Aorta (tissue), 5 donors: Measurements from ENCODE around the gene PPM1M. TPM values are rescaled to one million over a fixed set of nuclear protein-coding genes. Genes with fewer than 3 reads are reported as not detected.

Source experiments
- ATAC-seq: fragments of 200-7000 bp; cut with Tn5 transposase; one replicate; pipeline ENCODE4 v1.9.1; 2022; ENCODE audit warnings: moderate library complexity; ENCODE audit not compliant: low FRiP score
- DNase-seq, 2 donors: peaks; one replicate each; pipeline ENCODE4 v3.0.0-alpha.2; 2020
- H3K27ac ChIP-seq, 2 donors: one replicate each; pipeline ENCODE4 v1.5.1; 2013; ENCODE audit warnings: low read length in 2 of 2, mild to moderate bottlenecking in 2 of 2, moderate library complexity in 2 of 2, control low read depth in 1 of 2, inconsistent platforms in 1 of 2, low read depth in 1 of 2
- H3K27me3 ChIP-seq, 2 donors: one replicate each; pipeline ENCODE4 v1.6.1; 2013; ENCODE audit warnings: control low read depth in 1 of 2, low read length in 1 of 2, mild to moderate bottlenecking in 1 of 2, moderate library complexity in 1 of 2; ENCODE audit not compliant: insufficient read depth in 2 of 2, control insufficient read depth in 1 of 2
- H3K36me3 ChIP-seq, 2 donors: one replicate each; pipeline ENCODE4 v1.6.1; 2013; ENCODE audit warnings: control low read depth in 1 of 2, low read length in 1 of 2, mild to moderate bottlenecking in 1 of 2; ENCODE audit not compliant: insufficient read depth in 2 of 2, control insufficient read depth in 1 of 2
- H3K4me1 ChIP-seq, 2 donors: one replicate each; pipeline ENCODE4 v1.6.1; 2013; ENCODE audit warnings: low read length in 2 of 2, control low read depth in 1 of 2, mild to moderate bottlenecking in 1 of 2, moderate library complexity in 1 of 2; ENCODE audit not compliant: insufficient read depth in 2 of 2, control insufficient read depth in 1 of 2
- H3K4me3 ChIP-seq, 2 donors: one replicate each; pipeline ENCODE4 v1.5.1; 2013; ENCODE audit warnings: low read length in 2 of 2, control low read depth in 1 of 2, mild to moderate bottlenecking in 1 of 2
- H3K9me3 ChIP-seq: one replicate; pipeline ENCODE4 v1.6.1; 2013; ENCODE audit warnings: mild to moderate bottlenecking, low read length; ENCODE audit not compliant: control insufficient read depth
- WGBS, 2 donors: extraction: QIAGEN DNeasy Blood & Tissue Kit; methylation state at CpG; one replicate each; pipeline ENCODE4 v1.1.7; 2013; 5-methylcytosine and 5-hydroxymethylcytosine counted together
- intact Hi-C, 2 donors: fragments of 100-400 bp; cut with DNase I; formaldehyde crosslinking; loops; one replicate each; pipeline versions ENCODE4 v1.14.2 to v1.15.0; 2022
- polyA plus RNA-seq, 2 donors: library from polyadenylated mRNA; stranded (reverse); fragments of 200-250 nt; gene quantifications; one replicate each; pipeline ENCODE4 v1.2.3, GENCODE V29; 2013
- total RNA-seq, 2 donors: library from RNA; stranded (reverse); fragmentation: NEBNext Ultra II Directional; extraction: Animal tissue kit (Norgen Biotek cat#: 25700); gene quantifications; one replicate each; pipeline ENCODE4 v1.2.1, GENCODE V29; 2021
- donor health status: healthy with polysubstance abuse.
- donor health status: Bipolar disorder and iron deficiency.
- donor health status: DM: no; HTN: no; CAD: no.
- donor health status: DM: no; HTN: no; CAD: no.
- donor health status: DM: yes; HTN: yes; CAD: no.

The PPM1M gene
- total and polyA plus RNA-seq, 4 donors, result 26.2 to 43.4 (median 30.2) TPM

DNA sequence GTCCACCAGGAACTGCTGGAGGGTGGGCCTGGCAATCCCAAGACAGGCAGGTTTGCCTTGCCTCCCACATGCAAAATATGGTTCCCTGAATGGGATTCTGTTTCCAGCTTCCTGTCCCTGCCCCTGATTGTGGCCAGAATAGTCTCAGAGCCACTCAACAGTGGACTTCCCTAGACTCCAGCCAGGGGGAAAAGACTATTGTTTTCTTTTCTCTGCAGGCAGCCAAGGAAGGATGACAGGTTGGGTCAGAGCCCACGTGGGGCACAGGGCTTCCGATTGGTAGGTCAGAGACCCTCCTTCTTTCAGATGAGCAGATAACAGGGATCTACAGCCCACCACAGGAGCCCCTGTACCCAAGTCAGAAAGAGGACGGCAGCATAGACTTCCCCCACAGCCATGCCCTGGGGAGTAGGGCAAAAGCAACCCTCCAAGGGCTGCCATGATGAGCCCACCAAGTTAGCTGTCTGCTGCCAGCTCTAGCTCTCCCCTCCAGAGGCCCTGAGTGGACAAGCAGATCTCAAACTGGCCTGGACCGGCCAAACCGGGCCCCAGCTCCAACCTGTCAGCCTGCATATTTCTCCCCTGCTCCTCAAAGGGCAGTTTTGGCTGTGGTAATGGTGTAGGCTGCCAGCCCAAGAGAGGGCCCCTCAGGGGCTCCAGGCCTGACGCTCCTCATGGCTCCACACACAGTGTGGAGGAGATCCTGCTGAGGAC, 26.5 kb upstream of the PPM1M start:
- Histone ChIP-seq H3K36me3 (peaks cover 0 to 8% of the 10 kb centered on the region in 2 donors), H3K27me3 (no peaks in the 10 kb centered on the region), H3K9me3 (no peaks in the 10 kb centered on the region), H3K27ac (no peak overlapping the region), H3K4me3 (no peak overlapping the region), H3K4me1 (no peaks in the 10 kb centered on the region)
- ATAC-seq (no peak), DNase-seq (no peak)
- intact Hi-C loops, result loop anchor here in 1 of 2 donors (2.0 kb wide), 1 partner anchor 124 kb away; no protein-coding TSS in a partner anchor
- WGBS, 2 donors, result 24 to 26% methylated on average over 6 of the region's 6 CpGs

DNA sequence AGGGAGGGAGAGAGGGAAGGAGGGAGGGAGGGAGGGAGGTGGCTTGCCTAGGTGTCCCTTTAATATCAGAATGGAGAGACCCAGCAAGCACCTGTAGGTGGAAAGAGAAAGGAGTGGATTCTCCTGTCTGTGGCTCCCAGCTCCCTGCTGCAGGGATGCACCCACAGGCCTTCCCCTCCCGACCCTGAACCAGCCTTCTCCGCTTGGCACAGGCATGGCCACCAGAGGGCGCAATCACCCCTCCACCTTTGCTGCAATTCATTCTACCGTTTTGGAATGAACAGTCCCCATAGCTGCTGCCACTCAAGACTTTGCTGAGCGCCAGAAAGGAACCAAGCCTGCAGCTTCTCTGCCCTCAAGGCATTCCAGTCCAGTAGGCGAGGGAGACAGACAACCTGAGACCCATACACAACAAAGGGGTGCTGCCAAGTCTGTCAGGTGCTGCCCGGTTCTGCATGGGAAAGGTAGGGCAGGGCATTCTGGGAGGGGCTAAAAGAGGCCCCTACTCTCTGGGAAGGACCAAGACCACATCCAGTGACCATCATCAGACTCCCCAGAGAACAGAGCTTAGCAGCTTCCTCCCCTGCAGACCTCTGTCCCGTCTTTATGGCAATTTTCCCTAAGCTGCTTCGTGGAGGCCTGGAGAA, 25.1 kb upstream of the PPM1M start:
- H3K4me1 ChIP-seq, result no peaks in the 10 kb centered on the region
- H3K27me3 ChIP-seq, result no peaks in the 10 kb centered on the region
- H3K9me3 ChIP-seq, result no peaks in the 10 kb centered on the region
- intact Hi-C loops, result loop anchor here in 1 of 2 donors (5.0 kb wide), 1 partner anchor 227 kb away; the partner anchor contains the start of gene SEMA3G
- no peaks in the 10 kb centered on the region for H3K36me3 ChIP-seq
- 31 to 33% methylated on average over 9 of the region's 9 CpGs for whole genome bisulfite sequencing, 2 donors
- H3K4me3 ChIP-seq, result no peak overlapping the region
- H3K27ac ChIP-seq, result no peak overlapping the region
- DNase-seq (peak; percentile 90 to 97), ATAC-seq (peak; percentile 81)

DNA sequence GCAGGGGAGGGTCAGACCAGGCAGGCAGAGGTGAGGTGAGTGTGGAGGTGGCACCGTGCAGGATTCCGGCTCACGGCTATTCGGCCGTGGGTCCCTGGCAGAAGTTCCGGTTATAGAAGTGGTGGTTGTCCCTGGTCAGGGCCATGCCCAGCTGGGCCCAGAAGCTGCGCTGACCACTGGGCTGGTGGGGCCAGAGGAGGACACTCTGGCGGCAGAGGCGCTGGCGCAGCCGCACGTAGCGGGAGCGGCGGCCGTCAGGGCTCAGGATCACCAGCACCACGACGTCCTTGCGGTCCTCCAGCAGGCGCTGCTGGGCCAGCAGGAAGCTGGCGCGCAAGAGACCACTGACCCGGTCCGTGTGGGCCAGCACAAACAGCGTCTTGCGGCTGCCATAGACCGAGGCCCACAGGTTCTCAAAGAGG, 24.4 kb upstream of the PPM1M start:
- Histone ChIP-seq H3K27ac (no peak overlapping the region), H3K9me3 (no peaks in the 10 kb centered on the region), H3K4me3 (no peak overlapping the region), H3K4me1 (no peaks in the 10 kb centered on the region), H3K27me3 (no peaks in the 10 kb centered on the region), H3K36me3 (no peaks in the 10 kb centered on the region)
- DNase-seq (no peak), ATAC-seq (no peak)
- 95 to 96% methylated on average over 21 to 27 of the region's 27 CpGs for WGBS, 2 donors
- intact Hi-C loops, result loop anchor here in 1 of 2 donors (5.0 kb wide), 1 partner anchor 226 kb away; the partner anchor contains the start of gene SEMA3G

- intact Hi-C loops, result loop anchor here in 1 of 2 donors (5.0 kb wide), 1 partner anchor 226 kb away; the partner anchor contains the start of gene SEMA3G
- 88 to 89% methylated on average over 33 to 34 of the region's 34 CpGs for WGBS, 2 donors
- H3K27ac ChIP-seq, result no peak overlapping the region
- ATAC-seq, result no peak
- no peaks in the 10 kb centered on the region for H3K4me1 ChIP-seq
- no peaks in the 10 kb centered on the region for H3K36me3 ChIP-seq
- H3K9me3 ChIP-seq, result no peaks in the 10 kb centered on the region
- no peak overlapping the region for H3K4me3 ChIP-seq
- no peaks in the 10 kb centered on the region for H3K27me3 ChIP-seq
- no peak for DNase-seq
Observed at GRCh38 chr3:52221563-52222318, 23.8 kb upstream of the PPM1M start.

DNA sequence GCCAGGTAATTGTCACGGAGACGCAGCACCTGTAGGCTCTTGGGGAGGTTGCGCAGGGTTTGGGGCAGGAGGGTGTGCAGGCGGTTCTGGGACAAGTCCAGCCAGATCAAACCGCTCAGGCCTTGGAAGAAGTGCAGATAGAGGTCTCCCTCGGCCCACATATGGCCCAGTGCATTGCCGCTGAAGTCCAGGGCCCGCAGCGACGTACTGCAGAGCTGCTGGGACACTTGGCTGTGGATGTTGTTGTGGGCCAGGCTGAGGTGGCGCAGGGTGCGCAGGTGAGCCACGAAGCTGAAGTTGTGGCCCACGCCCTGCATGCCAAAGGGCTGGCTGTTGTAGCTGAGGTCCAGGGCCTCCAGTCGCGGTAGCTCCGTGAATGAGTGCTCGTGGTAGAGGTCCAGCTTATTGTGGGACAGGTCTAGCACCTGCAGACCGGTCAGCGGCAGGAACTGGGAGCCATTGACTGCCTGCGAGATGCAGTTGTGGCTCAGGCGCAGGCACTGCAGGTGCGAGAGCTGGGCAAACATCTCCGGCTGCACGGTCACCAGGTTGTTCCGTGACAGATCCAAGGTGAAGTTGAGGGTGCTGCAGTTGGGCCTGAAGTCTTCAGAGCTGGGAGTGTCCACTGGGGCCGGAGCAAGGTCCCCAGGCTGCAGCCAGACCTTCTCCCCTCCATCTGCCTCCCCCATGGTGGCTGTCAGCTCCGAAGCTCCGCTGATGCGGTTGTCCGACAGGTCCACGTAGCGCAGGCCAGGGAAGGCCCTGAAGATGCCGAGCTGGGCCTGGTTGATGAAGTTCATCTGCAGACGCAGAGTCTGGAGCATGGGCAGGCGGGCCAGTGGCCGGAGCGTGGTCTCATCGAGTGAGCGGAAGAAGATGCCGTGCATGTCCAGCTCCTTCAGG, 23.0 kb upstream of the PPM1M start:
- ATAC-seq (no peak), DNase-seq (no peak)
- no peaks in the 10 kb centered on the region for H3K4me1 ChIP-seq
- H3K27ac ChIP-seq, result no peak overlapping the region
- intact Hi-C loops, result loop anchor here in 1 of 2 donors (5.0 kb wide), 1 partner anchor 225 kb away; the partner anchor contains the start of gene SEMA3G
- H3K36me3 ChIP-seq, result no peaks in the 10 kb centered on the region
- 93 to 94% methylated on average over 41 of the region's 41 CpGs for WGBS, 2 donors
- H3K27me3 ChIP-seq, result no peaks in the 10 kb centered on the region
- no peak overlapping the region for H3K4me3 ChIP-seq
- H3K9me3 ChIP-seq, result no peaks in the 10 kb centered on the region

DNA sequence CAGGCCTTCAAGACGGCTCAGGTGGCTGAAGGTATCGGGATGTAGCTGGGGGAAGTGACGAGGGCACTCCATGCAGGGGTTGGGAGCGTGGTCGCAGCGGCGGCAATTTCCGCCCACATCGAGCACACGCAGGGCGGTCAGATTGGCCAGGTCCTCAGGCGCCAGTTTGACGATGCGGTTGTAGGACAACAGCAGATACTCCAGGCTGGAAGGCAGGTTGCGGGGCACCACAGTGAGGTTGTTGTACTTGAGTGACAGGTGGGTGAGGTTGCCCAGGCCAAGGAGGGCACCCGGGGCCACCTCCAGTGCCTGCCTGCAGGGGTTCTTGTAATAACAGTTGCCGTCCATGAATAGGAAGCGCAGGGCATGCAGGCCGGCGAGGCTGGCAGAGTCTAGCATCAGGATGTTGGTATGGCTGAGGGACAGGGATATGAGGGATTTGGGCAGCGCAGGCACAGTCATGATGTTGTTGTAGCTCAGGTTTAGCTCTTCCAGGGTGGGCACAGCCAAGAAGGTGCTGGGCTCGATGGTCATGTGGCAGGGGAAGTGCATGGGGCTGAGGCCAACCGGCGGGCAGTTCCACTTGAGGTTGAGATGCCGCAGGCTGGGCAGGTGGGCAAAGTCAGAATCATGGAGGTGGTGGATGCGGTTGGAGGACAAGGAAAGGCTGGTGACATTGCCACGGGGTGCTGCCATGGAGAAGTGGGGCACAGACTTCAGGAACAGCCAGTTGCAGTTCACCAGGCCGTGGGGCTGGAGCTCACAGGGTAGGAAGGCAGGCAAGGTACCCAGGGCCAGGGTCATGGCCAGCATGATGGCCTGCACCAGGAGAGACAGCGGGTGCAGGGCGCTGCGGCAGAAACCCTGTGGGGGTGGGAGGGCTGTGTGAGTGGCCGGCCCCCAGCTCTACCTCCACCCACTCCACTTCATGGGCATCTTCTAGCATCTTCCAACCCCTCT, 21.8 kb upstream of the PPM1M start:
- Histone ChIP-seq H3K4me3 (no peak overlapping the region), H3K27ac (no peak overlapping the region), H3K9me3 (no peaks in the 10 kb centered on the region), H3K4me1 (no peaks in the 10 kb centered on the region), H3K36me3 (no peaks in the 10 kb centered on the region), H3K27me3 (no peaks in the 10 kb centered on the region)
- DNase-seq, result no peak
- ATAC-seq, result no peak
- intact Hi-C loops, result loop anchor here in 1 of 2 donors (5.0 kb wide), 1 partner anchor 224 kb away; the partner anchor contains the start of gene SEMA3G
- WGBS, 2 donors, result 94% methylated on average over 32 of the region's 32 CpGs

GRCh38 chr3:52225452-52226228, 19.9 kb upstream of the PPM1M start, which contains the start of gene TLR9:
TLR9 (minus strand) TSS chr3:52225645; CDS start chr3:52225529, 116 bp downstream.
- no peak for ATAC-seq
- intact Hi-C loops, result no loop called here
- Histone ChIP-seq H3K36me3 (peaks cover 0 to 5% of the 10 kb centered on the region in 2 donors), H3K4me1 (no peaks in the 10 kb centered on the region), H3K27ac (no peak within 1 kb of the TSS), H3K4me3 (no peak within 1 kb of the TSS), H3K9me3 (no peaks in the 10 kb centered on the region), H3K27me3 (no peaks in the 10 kb centered on the region)
- WGBS, 2 donors, result 79 to 80% methylated on average over 9 of the region's 9 CpGs
- DNase-seq, result peak in 1 of 2 donors; percentile 43
